ENCODE results near the gene CST9L.
A peak's percentile ranks its signal among the peaks of the same experiment; 100 is the strongest.

CST9L gene

GRCh38 chr20:23546435-23547144 is 21.7 kb downstream of the CST9L start:
- DNase-seq (ENCODE audit: low spot score), result no peak

- no peak for DNase-seq (ENCODE audit: low spot score)
Measured at GRCh38 chr20:23544133-23544532, 24.2 kb downstream of the CST9L start.

GRCh38 chr20:23542801-23543200 is 25.5 kb downstream of the CST9L start:
- DNase-seq (ENCODE audit: low spot score), result no peak

GRCh38 chr20:23541776-23542175 is 26.5 kb downstream of the CST9L start:
- DNase-seq (ENCODE audit: low spot score), result no peak

GRCh38 chr20:23541330-23541729 is 27.0 kb downstream of the CST9L start:
- DNase-seq (ENCODE audit: low spot score), result no peak

GRCh38 chr20:23540624-23541023 is 27.7 kb downstream of the CST9L start:
- no peak for DNase-seq (ENCODE audit: low spot score)

GRCh38 chr20:23537030-23537429 is 31.3 kb downstream of the CST9L start:
- no peak for DNase-seq (ENCODE audit: low spot score)

GRCh38 chr20:23536328-23536974 is 31.8 kb downstream of the CST9L start:
- no peak for DNase-seq (ENCODE audit: low spot score)

GRCh38 chr20:23534801-23535593 is 33.3 kb downstream of the CST9L start:
- no peak for DNase-seq (ENCODE audit: low spot score)

GRCh38 chr20:23533161-23533560 is 35.1 kb downstream of the CST9L start:
- no peak for DNase-seq (ENCODE audit: low spot score)

- no peak for DNase-seq (ENCODE audit: low spot score)
Measured at GRCh38 chr20:23532533-23532932, 35.8 kb downstream of the CST9L start.

GRCh38 chr20:23530937-23531567 is 37.2 kb downstream of the CST9L start:
- DNase-seq (ENCODE audit: low spot score), result no peak

GRCh38 chr20:23528867-23529431 is 39.3 kb downstream of the CST9L start:
- DNase-seq (ENCODE audit: low spot score), result no peak

GRCh38 chr20:23526850-23527249 is 41.4 kb downstream of the CST9L start:
- DNase-seq (ENCODE audit: low spot score), result no peak

GRCh38 chr20:23524146-23524545 is 44.1 kb downstream of the CST9L start:
- DNase-seq (ENCODE audit: low spot score), result peak; percentile 54

GRCh38 chr20:23520185-23520584 is 48.1 kb downstream of the CST9L start:
- no peak for DNase-seq (ENCODE audit: low spot score)

GRCh38 chr20:23519556-23519955 is 48.7 kb downstream of the CST9L start:
- no peak for DNase-seq (ENCODE audit: low spot score)

- DNase-seq (ENCODE audit: low spot score), result no peak
Measured at GRCh38 chr20:23517719-23518118, 50.6 kb downstream of the CST9L start.

GRCh38 chr20:23515250-23515939 is 52.9 kb downstream of the CST9L start:
- no peak for DNase-seq (ENCODE audit: low spot score)

- no peak for DNase-seq (ENCODE audit: low spot score)
Measured at GRCh38 chr20:23514848-23515247, 53.4 kb downstream of the CST9L start.

Measured in SK-N-DZ (cell line).